Measurements from ENCODE around the gene BCAS3.

DNA sequence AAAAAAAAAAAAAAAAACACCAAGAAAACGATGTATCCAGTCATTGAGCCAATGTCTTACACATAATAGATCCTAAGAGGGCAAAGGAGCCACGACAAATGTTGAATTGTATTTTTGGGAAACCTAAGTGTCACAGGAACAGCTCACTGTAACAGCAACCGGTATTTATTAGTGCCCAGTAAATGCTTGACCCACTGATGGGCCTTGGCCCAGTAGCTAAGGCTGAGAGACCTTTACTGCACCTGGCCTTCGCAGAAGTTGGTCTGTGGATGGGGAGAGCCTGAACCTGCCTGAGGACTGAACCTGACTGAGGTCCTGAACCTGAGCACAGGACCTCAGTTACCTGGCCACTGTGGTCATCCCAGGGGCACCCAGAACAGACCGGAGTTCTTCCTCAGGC, 657.0 kb downstream of the BCAS3 start:
- TF ChIP-seq, protein P1, sequence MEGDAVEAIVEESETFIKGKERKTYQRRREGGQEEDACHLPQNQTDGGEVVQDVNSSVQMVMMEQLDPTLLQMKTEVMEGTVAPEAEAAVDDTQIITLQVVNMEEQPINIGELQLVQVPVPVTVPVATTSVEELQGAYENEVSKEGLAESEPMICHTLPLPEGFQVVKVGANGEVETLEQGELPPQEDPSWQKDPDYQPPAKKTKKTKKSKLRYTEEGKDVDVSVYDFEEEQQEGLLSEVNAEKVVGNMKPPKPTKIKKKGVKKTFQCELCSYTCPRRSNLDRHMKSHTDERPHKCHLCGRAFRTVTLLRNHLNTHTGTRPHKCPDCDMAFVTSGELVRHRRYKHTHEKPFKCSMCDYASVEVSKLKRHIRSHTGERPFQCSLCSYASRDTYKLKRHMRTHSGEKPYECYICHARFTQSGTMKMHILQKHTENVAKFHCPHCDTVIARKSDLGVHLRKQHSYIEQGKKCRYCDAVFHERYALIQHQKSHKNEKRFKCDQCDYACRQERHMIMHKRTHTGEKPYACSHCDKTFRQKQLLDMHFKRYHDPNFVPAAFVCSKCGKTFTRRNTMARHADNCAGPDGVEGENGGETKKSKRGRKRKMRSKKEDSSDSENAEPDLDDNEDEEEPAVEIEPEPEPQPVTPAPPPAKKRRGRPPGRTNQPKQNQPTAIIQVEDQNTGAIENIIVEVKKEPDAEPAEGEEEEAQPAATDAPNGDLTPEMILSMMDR (conservative IDR thresholded peaks at IDR 0.05): no peak
- no peak for TF ChIP-seq ZFX (IDR thresholded peaks at IDR 0.05)

Measured in C4-2B (cell line).